Endothelial cell of umbilical vein (primary cell): Measurements from ENCODE around the gene CDH23. TPM values are rescaled to one million over a fixed set of nuclear protein-coding genes. Genes with fewer than 3 reads are reported as not detected.

Experiments used
- BruUV-seq: library from RNA; stranded (reverse); fragments of 400-500 nt; replicated peaks from 2 replicates; lab custom pipeline; 2021; lab: Mats Ljungman, UMichigan
- CTCF ChIA-PET: fragments of 300-600, 350-600 bp; sonication (Branson Sonifier 250); formaldehyde crosslinking; loops from one replicate; lab custom pipeline; 2021; ENCODE audit warnings: antibody characterized with exemption, inconsistent platforms; lab: Charles Lee
- POLR2A ChIA-PET: fragments of 300-600, 350-600 bp; sonication (Branson Sonifier 250); formaldehyde crosslinking; loops from one replicate; lab custom pipeline; 2021; ENCODE audit warnings: antibody characterized with exemption, inconsistent platforms; lab: Charles Lee
- DNase-seq: peaks from one replicate; pipeline ENCODE4 v3.0.0-alpha.2; 2011; ENCODE audit warnings: low read depth, low spot score
- FAIRE-seq: peaks from 2 replicates; lab custom pipeline; 2011; peaks lifted over from hg19 to GRCh38; lab: Jason Lieb, UNC
- H2AFZ ChIP-seq: 2 replicates; pipeline ENCODE4 v1.6.0; 2012; ENCODE audit warnings: low read depth, low read length, control low read depth, inconsistent platforms
- H3K27ac ChIP-seq: 2 replicates; pipeline ENCODE4 v1.5.1; 2011; ENCODE audit warnings: low read depth, mild to moderate bottlenecking, control low read depth, low read length, moderate library complexity; ENCODE audit not compliant: insufficient read depth
- H3K27me3 ChIP-seq, 2 experiments: 2 replicates each; pipeline versions ENCODE4 v1.6.0 to v1.6.1; 2011; ENCODE audit warnings: low read length in 2 of 2, mixed read lengths in 1 of 2; ENCODE audit not compliant: control insufficient read depth in 2 of 2, insufficient read depth in 2 of 2
- H3K36me3 ChIP-seq, 2 experiments: 2 replicates in 1 of 2; 3 replicates in 1 of 2; pipeline ENCODE4 v1.5.1; 2011; ENCODE audit warnings: low read length in 2 of 2, mild to moderate bottlenecking in 1 of 2, moderate library complexity in 1 of 2; ENCODE audit not compliant: control insufficient read depth in 2 of 2, insufficient read depth in 2 of 2; ENCODE audit errors: extremely low read depth in 1 of 2
- H3K4me1 ChIP-seq: 3 replicates; pipeline ENCODE4 v1.5.1; 2011; ENCODE audit warnings: mild to moderate bottlenecking, low read length; ENCODE audit not compliant: control insufficient read depth, insufficient read depth; ENCODE audit errors: extremely low read depth
- H3K4me2 ChIP-seq: 2 replicates; pipeline ENCODE4 v1.6.1; 2011; ENCODE audit warnings: low read length, control low read depth, mixed read lengths; ENCODE audit not compliant: insufficient read depth
- H3K4me3 ChIP-seq, 3 experiments: fragments of 200-600 bp in 1 of 3; sonication (generic), shearing (Covaris generic) in 1 of 3; replicated peaks in 1 of 3; 2 replicates each; pipeline ENCODE4 v1.5.1; 2011 to 2016; ENCODE audit warnings: control low read depth in 3 of 3, low read length in 3 of 3, mild to moderate bottlenecking in 2 of 3, inconsistent platforms in 1 of 3, low read depth in 1 of 3, moderate library complexity in 1 of 3; ENCODE audit not compliant: insufficient read depth in 1 of 3
- H3K79me2 ChIP-seq: 2 replicates; pipeline ENCODE4 v1.6.0; 2012; ENCODE audit warnings: low read length, inconsistent platforms; ENCODE audit not compliant: control insufficient read depth, insufficient read depth
- H3K9ac ChIP-seq: replicated peaks from 2 replicates; pipeline ENCODE3; 2011; ENCODE audit warnings: low read length, control low read depth; ENCODE audit not compliant: insufficient read depth; ENCODE audit errors: extremely low read depth
- H3K9me1 ChIP-seq: replicated peaks from 3 replicates; pipeline ENCODE4 v1.6.0; 2011; ENCODE audit warnings: mild to moderate bottlenecking, low read length; ENCODE audit not compliant: control insufficient read depth, insufficient read depth; ENCODE audit errors: extremely low read depth
- H3K9me3 ChIP-seq: replicated peaks from 2 replicates; pipeline ENCODE4 v1.5.1; 2012; ENCODE audit warnings: low read length, inconsistent platforms; ENCODE audit not compliant: control insufficient read depth, insufficient read depth
- H4K20me1 ChIP-seq: replicated peaks from 2 replicates; pipeline ENCODE3; 2011; ENCODE audit warnings: mild to moderate bottlenecking, low read length; ENCODE audit not compliant: control insufficient read depth, insufficient read depth; ENCODE audit errors: extremely low read depth
- EZH2 ChIP-seq: IDR thresholded peaks from 2 replicates; pipeline ENCODE4 v1.6.1; 2012; ENCODE audit warnings: borderline replicate concordance, low read depth, mild to moderate bottlenecking, moderate library complexity, low read length, inconsistent platforms; ENCODE audit not compliant: severe bottlenecking
- FOS ChIP-seq: IDR thresholded peaks from 2 replicates; pipeline ENCODE4 v1.6.1; 2011; ENCODE audit warnings: mild to moderate bottlenecking, low read length, moderate library complexity, borderline replicate concordance; ENCODE audit not compliant: insufficient read depth
- GATA2 ChIP-seq: IDR thresholded peaks from 2 replicates; pipeline ENCODE4 v1.7.0; 2011; ENCODE audit warnings: low read depth, mild to moderate bottlenecking, moderate library complexity, mixed read lengths, low read length; ENCODE audit not compliant: insufficient read length, insufficient read depth
- JUN ChIP-seq: IDR thresholded peaks from 2 replicates; pipeline ENCODE4 v1.6.1; 2011; ENCODE audit warnings: borderline replicate concordance, low read depth; ENCODE audit not compliant: insufficient read length, insufficient read depth
- MYC ChIP-seq: IDR thresholded peaks from one replicate; pipeline ENCODE4 v1.6.1; 2011; ENCODE audit warnings: mild to moderate bottlenecking, low read depth, low read length
- POLR2A ChIP-seq: IDR thresholded peaks from 2 replicates; pipeline ENCODE4 v1.6.1; 2012; ENCODE audit warnings: low read depth, mild to moderate bottlenecking, control low read depth, low read length
- POLR2AphosphoS5 ChIP-seq: IDR thresholded peaks from 2 replicates; pipeline ENCODE4 v1.6.1; 2012; ENCODE audit warnings: low read depth, mild to moderate bottlenecking, control low read depth, low read length, moderate library complexity; ENCODE audit not compliant: insufficient read depth
- dilution Hi-C: fragments of 300-500 bp; cut with MboI; formaldehyde crosslinking; loops from one replicate; pipeline ENCODE4 v1.15.0; 2019; ENCODE audit warnings: low sequenced_read_pairs; ENCODE audit not compliant: extremely low pct_ligation_motif_present
- intact Hi-C: fragments of 100-400 bp; cut with micrococcal nuclease; formaldehyde crosslinking; loops from one replicate; pipeline ENCODE4 v1.10.0; 2022
- polyA plus RNA-seq, 4 experiments: library from polyadenylated mRNA; depleted of rRNA in 3 of 4; stranded (reverse) in 3 of 4; unstranded in 1 of 4; fragments of >200 nt; gene quantifications; 2 replicates each; pipeline versions ENCODE4 v1.2.1 to v1.2.3, GENCODE V29; 2011 to 2012; ENCODE audit warnings: missing spikeins in 1 of 4
- total RNA-seq: library from RNA; stranded (reverse); gene quantifications from 2 replicates; pipeline ENCODE4 v1.2.3, GENCODE V29; 2021
- TF ChIP-seq, protein P1 (sequence below), 2 donors: IDR thresholded peaks; 1 replicate in 1 of 2; 2 replicates in 1 of 2; pipeline ENCODE4 v1.5.1; 2011; ENCODE audit warnings: low read length in 2 of 2, mild to moderate bottlenecking in 2 of 2, moderate library complexity in 2 of 2, control low read depth in 1 of 2, inconsistent platforms in 1 of 2, low read depth in 1 of 2; ENCODE audit not compliant: insufficient read depth in 1 of 2; ENCODE audit errors: extremely low read depth in 1 of 2
- TF ChIP-seq, protein P2 (sequence below): IDR thresholded peaks from 2 replicates; pipeline ENCODE4 v1.6.1; 2011; ENCODE audit not compliant: insufficient read depth, insufficient read length

Gene CDH23
- total and polyA plus RNA-seq, 2 donors (not counting 3 experiments of a cell fraction or from before 2014, with no cell fraction given): not detected

DNA sequence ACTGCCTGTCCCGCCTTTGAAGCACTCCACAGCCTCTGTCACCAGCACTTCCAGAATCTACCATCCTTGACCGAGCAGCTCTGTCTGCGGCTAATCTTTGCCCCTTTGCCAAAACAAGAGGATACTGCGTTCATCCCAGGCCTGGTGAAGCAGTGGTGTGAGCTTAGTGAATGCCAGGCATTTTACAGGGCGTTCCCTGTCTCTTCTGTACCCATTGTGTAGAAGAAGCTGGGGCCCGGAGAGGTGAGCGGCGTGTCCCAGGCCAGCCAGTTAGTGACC lies 261.7 kb downstream of the CDH23 start:
- Histone ChIP-seq H3K27ac (no peak overlapping the region), H3K79me2 (no peaks in the 10 kb centered on the region), H3K4me2 (no peak overlapping the region), H3K36me3 (no peaks in the 10 kb centered on the region), H3K9me1 (no peaks in the 10 kb centered on the region), H3K4me1 (no peaks in the 10 kb centered on the region), H3K27me3 (peaks cover 0 to 6% of the 10 kb centered on the region in 2 experiments), H3K9ac (no peak overlapping the region), H4K20me1 (no peaks in the 10 kb centered on the region), H3K9me3 (no peaks in the 10 kb centered on the region), H3K4me3 (no peak overlapping the region), H2AFZ (no peak overlapping the region)
- POLR2A ChIA-PET: no interaction called here
- TF ChIP-seq FOS (no peak), POLR2A (no peak), JUN (no peak), EZH2 (no peak), GATA2 (no peak), MYC (no peak), POLR2AphosphoS5 (no peak)
- TF ChIP-seq, protein P1, sequence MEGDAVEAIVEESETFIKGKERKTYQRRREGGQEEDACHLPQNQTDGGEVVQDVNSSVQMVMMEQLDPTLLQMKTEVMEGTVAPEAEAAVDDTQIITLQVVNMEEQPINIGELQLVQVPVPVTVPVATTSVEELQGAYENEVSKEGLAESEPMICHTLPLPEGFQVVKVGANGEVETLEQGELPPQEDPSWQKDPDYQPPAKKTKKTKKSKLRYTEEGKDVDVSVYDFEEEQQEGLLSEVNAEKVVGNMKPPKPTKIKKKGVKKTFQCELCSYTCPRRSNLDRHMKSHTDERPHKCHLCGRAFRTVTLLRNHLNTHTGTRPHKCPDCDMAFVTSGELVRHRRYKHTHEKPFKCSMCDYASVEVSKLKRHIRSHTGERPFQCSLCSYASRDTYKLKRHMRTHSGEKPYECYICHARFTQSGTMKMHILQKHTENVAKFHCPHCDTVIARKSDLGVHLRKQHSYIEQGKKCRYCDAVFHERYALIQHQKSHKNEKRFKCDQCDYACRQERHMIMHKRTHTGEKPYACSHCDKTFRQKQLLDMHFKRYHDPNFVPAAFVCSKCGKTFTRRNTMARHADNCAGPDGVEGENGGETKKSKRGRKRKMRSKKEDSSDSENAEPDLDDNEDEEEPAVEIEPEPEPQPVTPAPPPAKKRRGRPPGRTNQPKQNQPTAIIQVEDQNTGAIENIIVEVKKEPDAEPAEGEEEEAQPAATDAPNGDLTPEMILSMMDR (IDR thresholded peaks at IDR 0.05; ENCODE audit: extremely low read depth in 1 of 2, insufficient read depth in 1 of 2, low read depth in 1 of 2, low read length in 2 of 2): no peak
- TF ChIP-seq, protein P2, sequence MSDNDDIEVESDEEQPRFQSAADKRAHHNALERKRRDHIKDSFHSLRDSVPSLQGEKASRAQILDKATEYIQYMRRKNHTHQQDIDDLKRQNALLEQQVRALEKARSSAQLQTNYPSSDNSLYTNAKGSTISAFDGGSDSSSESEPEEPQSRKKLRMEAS: no peak
- intact Hi-C loops (no loop called here), dilution Hi-C loops (no loop called here)
- BruUV-seq: no TSS peak
- no peak for FAIRE-seq
- no peak for DNase-seq
- CTCF ChIA-PET: interaction anchor here (0.7 to 1.7 kb wide), 3 partner anchors 20 to 339 kb away, joined by 3 to 6 read pairs (median 3); partner anchors contain the start of gene SLC29A3
